Activated T-helper 2 cell treated with anti-CD3 and anti-CD28 coated beads, Interferon-gamma antibody, Interleukin-2, Interleukin-4, amounts not matched to agents 10 μg/mL and 5 μg/mL and 100 μg/mL, durations not matched to agents 14 hours and 24 hours and 36 hours (primary cell): ENCODE measurements around the gene PPM1L. TPM values are rescaled to one million over a fixed set of nuclear protein-coding genes. Genes with fewer than 3 reads are reported as not detected.

ENCODE experiments used
- DNase-seq: peaks from one replicate; pipeline ENCODE4 v3.0.0; 2021; ENCODE audit warnings: low spot score
- H3K27ac Mint-ChIP-seq: one replicate; pipeline ENCODE4 v1.8.0; 2021; ENCODE audit warnings: mixed read lengths
- H3K27me3 Mint-ChIP-seq: one replicate; pipeline ENCODE4 v1.8.0; 2021; ENCODE audit warnings: low read depth, mixed read lengths
- H3K36me3 Mint-ChIP-seq: one replicate; pipeline ENCODE4 v1.8.0; 2021; ENCODE audit warnings: low read depth, mixed read lengths
- H3K4me1 Mint-ChIP-seq: one replicate; pipeline ENCODE4 v1.8.0; 2021; ENCODE audit warnings: low read depth, mixed read lengths
- H3K4me3 Mint-ChIP-seq: one replicate; pipeline ENCODE4 v1.8.0; 2021; ENCODE audit warnings: low read depth, mild to moderate bottlenecking, moderate library complexity, mixed read lengths
- H3K9me3 Mint-ChIP-seq: one replicate; pipeline ENCODE4 v1.8.0; 2021; ENCODE audit warnings: mixed read lengths
- intact Hi-C: fragments of 100-400 bp; cut with micrococcal nuclease; formaldehyde crosslinking; loops from one replicate; pipeline ENCODE4 v1.15.1; 2023
- total RNA-seq: library from RNA; stranded (reverse); gene quantifications from 2 replicates; pipeline ENCODE4 v1.2.3, GENCODE V29; 2022

The PPM1L gene
- total RNA-seq, 1 donor from 2014 or later: 2.6 TPM

GRCh38 chr3:160943996-160944395, 188.0 kb downstream of the PPM1L start:
- Mint-ChIP-seq H3K27me3 (peaks cover 7% of the 10 kb centered on the region), H3K4me1 (peaks cover 3% of the 10 kb centered on the region), H3K9me3 (no peaks in the 10 kb centered on the region), H3K36me3 (no peaks in the 10 kb centered on the region), H3K4me3 (no peak overlapping the region), H3K27ac (no peak overlapping the region)
- intact Hi-C loops: loop anchor here (5.0 kb wide), 1 partner anchor 192 kb away; no protein-coding TSS in a partner anchor
- DNase-seq: no peak

- peaks cover 7% of the 10 kb centered on the region for H3K4me1 Mint-ChIP-seq
- H3K4me3 Mint-ChIP-seq: no peak overlapping the region
- no peaks in the 10 kb centered on the region for H3K9me3 Mint-ChIP-seq
- no peak for DNase-seq
- H3K36me3 Mint-ChIP-seq: no peaks in the 10 kb centered on the region
- peaks cover 8% of the 10 kb centered on the region for H3K27me3 Mint-ChIP-seq
- intact Hi-C loops: no loop called here
- H3K27ac Mint-ChIP-seq: no peak overlapping the region
Measured at GRCh38 chr3:160945336-160945735, 189.3 kb downstream of the PPM1L start.

GRCh38 chr3:160948273-160948672, 192.2 kb downstream of the PPM1L start:
- intact Hi-C loops: no loop called here
- no peak overlapping the region for H3K4me3 Mint-ChIP-seq
- H3K36me3 Mint-ChIP-seq: no peaks in the 10 kb centered on the region
- H3K27ac Mint-ChIP-seq: no peak overlapping the region
- H3K27me3 Mint-ChIP-seq: peaks cover 15% of the 10 kb centered on the region
- H3K9me3 Mint-ChIP-seq: no peaks in the 10 kb centered on the region
- DNase-seq: no peak
- peaks cover 5% of the 10 kb centered on the region for H3K4me1 Mint-ChIP-seq

- Mint-ChIP-seq H3K27ac (no peak overlapping the region), H3K36me3 (no peaks in the 10 kb centered on the region), H3K9me3 (no peaks in the 10 kb centered on the region), H3K4me1 (peaks cover 5% of the 10 kb centered on the region), H3K4me3 (no peak overlapping the region), H3K27me3 (peaks cover 12% of the 10 kb centered on the region)
- DNase-seq: no peak
- intact Hi-C loops: no loop called here
Measured at GRCh38 chr3:160949460-160949859, 193.4 kb downstream of the PPM1L start.

- no peak overlapping the region for H3K27ac Mint-ChIP-seq
- no peaks in the 10 kb centered on the region for H3K36me3 Mint-ChIP-seq
- H3K9me3 Mint-ChIP-seq: no peaks in the 10 kb centered on the region
- peaks cover 12% of the 10 kb centered on the region for H3K27me3 Mint-ChIP-seq
- H3K4me1 Mint-ChIP-seq: peaks cover 5% of the 10 kb centered on the region
- H3K4me3 Mint-ChIP-seq: no peak overlapping the region
- no peak for DNase-seq
- intact Hi-C loops: loop anchor here (10.0 kb wide), 1 partner anchor 474 kb away; no protein-coding TSS in a partner anchor
Measured at GRCh38 chr3:160950542-160950941, 194.5 kb downstream of the PPM1L start.

- Mint-ChIP-seq H3K27me3 (peaks cover 12% of the 10 kb centered on the region), H3K4me3 (no peak overlapping the region)
- intact Hi-C loops: loop anchor here (10.0 kb wide), 1 partner anchor 474 kb away; no protein-coding TSS in a partner anchor
Measured at GRCh38 chr3:160950954-160951353, 194.9 kb downstream of the PPM1L start.

GRCh38 chr3:160951642-160952487, 195.8 kb downstream of the PPM1L start:
- H3K4me3 Mint-ChIP-seq: no peak overlapping the region
- DNase-seq: no peak
- intact Hi-C loops: loop anchor here (10.0 kb wide), 1 partner anchor 473 kb away; no protein-coding TSS in a partner anchor
- H3K9me3 Mint-ChIP-seq: no peaks in the 10 kb centered on the region
- peaks cover 5% of the 10 kb centered on the region for H3K4me1 Mint-ChIP-seq
- no peaks in the 10 kb centered on the region for H3K36me3 Mint-ChIP-seq
- H3K27ac Mint-ChIP-seq: no peak overlapping the region
- H3K27me3 Mint-ChIP-seq: peaks cover 12% of the 10 kb centered on the region

More at GRCh38 chr3:160950954-160951353, 194.9 kb downstream of the PPM1L start:
- Mint-ChIP-seq H3K9me3 (no peaks in the 10 kb centered on the region), H3K36me3 (no peaks in the 10 kb centered on the region), H3K27ac (no peak overlapping the region), H3K4me1 (peaks cover 5% of the 10 kb centered on the region)
- no peak for DNase-seq

GRCh38 chr3:160953686-160954085, 197.7 kb downstream of the PPM1L start:
- no peaks in the 10 kb centered on the region for H3K9me3 Mint-ChIP-seq
- H3K27me3 Mint-ChIP-seq: peaks cover 12% of the 10 kb centered on the region
- H3K4me1 Mint-ChIP-seq: peaks cover 5% of the 10 kb centered on the region
- intact Hi-C loops: loop anchor here (10.0 kb wide), 1 partner anchor 471 kb away; no protein-coding TSS in a partner anchor
- H3K27ac Mint-ChIP-seq: no peak overlapping the region
- H3K4me3 Mint-ChIP-seq: no peak overlapping the region
- no peaks in the 10 kb centered on the region for H3K36me3 Mint-ChIP-seq
- no peak for DNase-seq

GRCh38 chr3:160956785-160957184, 200.8 kb downstream of the PPM1L start:
- DNase-seq: no peak
- H3K4me1 Mint-ChIP-seq: no peaks in the 10 kb centered on the region
- H3K27ac Mint-ChIP-seq: no peak overlapping the region
- peaks cover 4% of the 10 kb centered on the region for H3K27me3 Mint-ChIP-seq
- intact Hi-C loops: loop anchor here (2.0 to 10.0 kb wide), 2 partner anchors 318 to 468 kb away; no protein-coding TSS in a partner anchor
- no peak overlapping the region for H3K4me3 Mint-ChIP-seq
- no peaks in the 10 kb centered on the region for H3K9me3 Mint-ChIP-seq
- no peaks in the 10 kb centered on the region for H3K36me3 Mint-ChIP-seq

GRCh38 chr3:160960568-160960967, 204.5 kb downstream of the PPM1L start:
- H3K27me3 Mint-ChIP-seq: no peaks in the 10 kb centered on the region
- no peak for DNase-seq
- H3K36me3 Mint-ChIP-seq: no peaks in the 10 kb centered on the region
- no peak overlapping the region for H3K27ac Mint-ChIP-seq
- H3K4me1 Mint-ChIP-seq: no peaks in the 10 kb centered on the region
- intact Hi-C loops: no loop called here
- no peaks in the 10 kb centered on the region for H3K9me3 Mint-ChIP-seq
- H3K4me3 Mint-ChIP-seq: no peak overlapping the region

- no peak overlapping the region for H3K4me3 Mint-ChIP-seq
- no peaks in the 10 kb centered on the region for H3K4me1 Mint-ChIP-seq
- H3K9me3 Mint-ChIP-seq: no peaks in the 10 kb centered on the region
- intact Hi-C loops: no loop called here
- H3K27me3 Mint-ChIP-seq: no peaks in the 10 kb centered on the region
- no peak overlapping the region for H3K27ac Mint-ChIP-seq
- DNase-seq: no peak
- H3K36me3 Mint-ChIP-seq: no peaks in the 10 kb centered on the region
Measured at GRCh38 chr3:160963949-160964348, 207.9 kb downstream of the PPM1L start.

- no peak overlapping the region for H3K4me3 Mint-ChIP-seq
- DNase-seq: no peak
- H3K9me3 Mint-ChIP-seq: no peaks in the 10 kb centered on the region
- intact Hi-C loops: no loop called here
- no peak overlapping the region for H3K27ac Mint-ChIP-seq
- no peaks in the 10 kb centered on the region for H3K36me3 Mint-ChIP-seq
- no peaks in the 10 kb centered on the region for H3K4me1 Mint-ChIP-seq
- H3K27me3 Mint-ChIP-seq: no peaks in the 10 kb centered on the region
Measured at GRCh38 chr3:160968761-160969160, 212.7 kb downstream of the PPM1L start.

GRCh38 chr3:160973067-160973809, 217.2 kb downstream of the PPM1L start:
- intact Hi-C loops: no loop called here
- H3K4me3 Mint-ChIP-seq: no peak overlapping the region
- no peaks in the 10 kb centered on the region for H3K27me3 Mint-ChIP-seq
- H3K36me3 Mint-ChIP-seq: no peaks in the 10 kb centered on the region
- H3K27ac Mint-ChIP-seq: no peak overlapping the region
- H3K9me3 Mint-ChIP-seq: no peaks in the 10 kb centered on the region
- no peak for DNase-seq
- H3K4me1 Mint-ChIP-seq: no peaks in the 10 kb centered on the region
